Natural killer cell (primary cell): ENCODE data around the gene NOP58. TPM values are rescaled to one million over a fixed set of nuclear protein-coding genes. Genes with fewer than 3 reads are reported as not detected.
A peak's percentile ranks its signal among the peaks of the same experiment; 100 is the strongest.

ENCODE experiments used
- ATAC-seq, 3 donors: fragments of 150-1000 bp in 2 of 3; fragments of 200-7000 bp in 1 of 3; cut with Tn5 transposase; 1 replicate in 1 of 3; 2 replicates in 2 of 3; pipeline ENCODE4 v1.10.0; 2021; ENCODE audit warnings: mild to moderate bottlenecking in 2 of 3, moderate library complexity in 2 of 3
- DNase-seq, 2 donors: peaks; one replicate each; pipeline versions ENCODE4 v3.0.0 to v3.0.0-alpha.2; 2013 to 2021; ENCODE audit warnings: mixed read lengths in 1 of 2
- H3K27ac ChIP-seq: one replicate; pipeline ENCODE4 v1.5.1; 2013; ENCODE audit warnings: mild to moderate bottlenecking, low read length
- H3K27me3 ChIP-seq: one replicate; pipeline ENCODE4 v1.6.1; 2013; ENCODE audit warnings: low read length; ENCODE audit not compliant: control insufficient read depth, insufficient read depth
- H3K36me3 ChIP-seq: one replicate; pipeline ENCODE4 v1.6.1; 2013; ENCODE audit warnings: low read length; ENCODE audit not compliant: control insufficient read depth, insufficient read depth
- H3K4me1 ChIP-seq: one replicate; pipeline ENCODE4 v1.6.1; 2013; ENCODE audit warnings: low read length; ENCODE audit not compliant: control insufficient read depth, insufficient read depth
- H3K4me3 ChIP-seq: one replicate; pipeline ENCODE4 v1.5.1; 2013; ENCODE audit warnings: low read length
- H3K9me3 ChIP-seq: one replicate; pipeline ENCODE4 v1.6.1; 2013; ENCODE audit warnings: low read length; ENCODE audit not compliant: control insufficient read depth, insufficient read depth
- H3K27ac Mint-ChIP-seq, 2 donors: one replicate each; pipeline ENCODE4 v1.8.0; 2022; ENCODE audit warnings: mild to moderate bottlenecking in 2 of 2, mixed read lengths in 2 of 2, moderate library complexity in 1 of 2
- H3K27me3 Mint-ChIP-seq, 2 donors: one replicate each; pipeline ENCODE4 v1.8.0; 2022; ENCODE audit warnings: low read depth in 2 of 2, mixed read lengths in 2 of 2
- H3K36me3 Mint-ChIP-seq: one replicate; pipeline ENCODE4 v1.8.0; 2022; ENCODE audit warnings: mixed read lengths
- H3K4me1 Mint-ChIP-seq, 2 donors: one replicate each; pipeline ENCODE4 v1.8.0; 2022; ENCODE audit warnings: mixed read lengths in 2 of 2
- H3K4me3 Mint-ChIP-seq: one replicate; pipeline ENCODE4 v1.8.0; 2022; ENCODE audit warnings: mild to moderate bottlenecking, moderate library complexity, mixed read lengths
- H3K9me3 Mint-ChIP-seq, 2 donors: one replicate each; pipeline ENCODE4 v1.8.0; 2022; ENCODE audit warnings: mixed read lengths in 2 of 2
- WGBS: methylation state at CpG from one replicate; pipeline ENCODE4 v1.1.7; 2013; ENCODE audit warnings: missing lambda C conversion rate; ENCODE audit not compliant: insufficient coverage; 5-methylcytosine and 5-hydroxymethylcytosine counted together
- intact Hi-C: fragments of 100-400 bp; cut with micrococcal nuclease; formaldehyde crosslinking; loops from one replicate; pipeline ENCODE4 v1.14.2; 2022
- total RNA-seq, 4 donors: library from RNA; stranded (reverse); fragments of 120-200 nt in 1 of 4; gene quantifications; one replicate each; pipeline versions ENCODE4 v1.2.3 to v1.2.4, GENCODE V29; 2013 to 2022
- TF ChIP-seq, protein P1 (sequence below): fragments of 200-600 bp; IDR thresholded peaks from one replicate; pipeline ENCODE4 v1.8.0; 2022; ENCODE audit warnings: antibody characterized with exemption

Gene NOP58, protein sequence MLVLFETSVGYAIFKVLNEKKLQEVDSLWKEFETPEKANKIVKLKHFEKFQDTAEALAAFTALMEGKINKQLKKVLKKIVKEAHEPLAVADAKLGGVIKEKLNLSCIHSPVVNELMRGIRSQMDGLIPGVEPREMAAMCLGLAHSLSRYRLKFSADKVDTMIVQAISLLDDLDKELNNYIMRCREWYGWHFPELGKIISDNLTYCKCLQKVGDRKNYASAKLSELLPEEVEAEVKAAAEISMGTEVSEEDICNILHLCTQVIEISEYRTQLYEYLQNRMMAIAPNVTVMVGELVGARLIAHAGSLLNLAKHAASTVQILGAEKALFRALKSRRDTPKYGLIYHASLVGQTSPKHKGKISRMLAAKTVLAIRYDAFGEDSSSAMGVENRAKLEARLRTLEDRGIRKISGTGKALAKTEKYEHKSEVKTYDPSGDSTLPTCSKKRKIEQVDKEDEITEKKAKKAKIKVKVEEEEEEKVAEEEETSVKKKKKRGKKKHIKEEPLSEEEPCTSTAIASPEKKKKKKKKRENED
- 100 to 1,000 TPM; 122 to 155 (median 124) TPM for total RNA-seq
- total RNA-seq (2013) = 124 TPM

DNA sequence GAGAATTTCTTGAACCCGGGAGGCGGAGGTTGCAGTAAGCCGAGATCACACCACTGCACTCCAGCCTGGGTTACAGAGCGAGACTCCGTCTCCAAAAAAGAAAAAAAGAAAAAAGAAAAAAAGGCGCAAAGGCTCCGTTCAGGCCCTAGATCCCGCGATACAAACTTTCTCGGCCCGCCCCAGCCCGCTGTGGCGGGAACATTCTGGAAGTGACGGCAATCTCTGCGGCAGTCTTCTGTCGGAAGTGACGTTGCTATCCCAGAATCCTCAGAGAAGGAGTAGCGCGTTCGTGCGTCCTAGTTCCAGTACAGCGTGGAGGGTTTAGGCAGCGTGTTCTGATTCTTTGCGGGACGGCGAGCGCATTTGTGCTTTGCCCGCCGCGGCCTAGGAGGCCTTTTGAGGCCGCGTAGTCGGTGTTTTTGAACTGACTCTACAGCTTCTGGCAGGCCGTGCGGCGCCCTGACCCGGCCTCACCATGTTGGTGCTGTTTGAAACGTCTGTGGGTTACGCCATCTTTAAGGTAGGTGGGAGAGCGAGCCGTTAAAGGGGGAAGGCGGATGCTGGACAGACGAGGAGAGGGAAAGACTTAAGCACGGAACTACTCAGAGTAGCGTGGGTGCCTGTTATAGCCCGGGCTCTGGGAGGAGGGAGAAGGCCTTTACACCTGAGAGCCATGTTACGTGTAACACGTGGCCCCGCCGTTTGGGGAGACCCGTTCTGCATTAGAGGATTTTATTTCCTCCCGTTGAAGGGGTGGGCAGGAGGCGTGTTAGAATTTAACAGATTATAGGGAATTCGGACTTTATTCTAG, at the start of gene NOP58:
NOP58 (plus strand) TSS at position 297 of the 811 bp plus-strand sequence; CDS start at position 476, 179 bp downstream.
- WGBS = under 1% methylated on average over 54 of the region's 54 CpGs
- H3K4me1 Mint-ChIP-seq = peaks cover 7 to 16% of the 10 kb centered on the region in 2 donors

DNA sequence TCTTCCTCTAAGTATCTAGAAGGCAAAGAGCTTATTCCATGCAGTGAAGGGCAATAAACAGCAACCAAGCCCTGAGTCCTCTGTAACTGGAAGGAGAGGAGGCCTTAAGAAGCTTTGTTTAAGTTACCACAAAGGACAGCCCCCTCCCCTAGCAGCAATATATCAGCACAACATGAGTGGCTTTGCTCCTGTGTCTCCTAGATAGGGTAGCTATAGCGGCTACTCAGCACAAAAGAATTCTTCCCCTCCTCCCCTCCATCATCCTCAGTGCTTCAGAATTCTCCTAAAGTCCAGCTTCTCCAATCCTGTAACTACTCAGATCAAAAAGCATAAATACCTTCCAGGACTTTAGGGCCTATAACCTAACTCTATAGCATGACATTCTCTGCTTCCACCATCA, 43.7 kb upstream of the NOP58 start:
- H3K27me3 ChIP-seq = no peaks in the 10 kb centered on the region
- WGBS = 90% methylated on average over 1 of the region's 1 CpG
- DNase-seq = no peak
- peaks cover 23% of the 10 kb centered on the region for H3K36me3 ChIP-seq
- Mint-ChIP-seq H3K9me3 (no peaks in the 10 kb centered on the region), H3K27ac (no peak overlapping the region), H3K36me3 (peaks cover 11% of the 10 kb centered on the region), H3K4me3 (no peak overlapping the region), H3K27me3 (no peaks in the 10 kb centered on the region), H3K4me1 (peaks cover 35 to 42% of the 10 kb centered on the region in 2 donors)
- TF ChIP-seq, protein P1, sequence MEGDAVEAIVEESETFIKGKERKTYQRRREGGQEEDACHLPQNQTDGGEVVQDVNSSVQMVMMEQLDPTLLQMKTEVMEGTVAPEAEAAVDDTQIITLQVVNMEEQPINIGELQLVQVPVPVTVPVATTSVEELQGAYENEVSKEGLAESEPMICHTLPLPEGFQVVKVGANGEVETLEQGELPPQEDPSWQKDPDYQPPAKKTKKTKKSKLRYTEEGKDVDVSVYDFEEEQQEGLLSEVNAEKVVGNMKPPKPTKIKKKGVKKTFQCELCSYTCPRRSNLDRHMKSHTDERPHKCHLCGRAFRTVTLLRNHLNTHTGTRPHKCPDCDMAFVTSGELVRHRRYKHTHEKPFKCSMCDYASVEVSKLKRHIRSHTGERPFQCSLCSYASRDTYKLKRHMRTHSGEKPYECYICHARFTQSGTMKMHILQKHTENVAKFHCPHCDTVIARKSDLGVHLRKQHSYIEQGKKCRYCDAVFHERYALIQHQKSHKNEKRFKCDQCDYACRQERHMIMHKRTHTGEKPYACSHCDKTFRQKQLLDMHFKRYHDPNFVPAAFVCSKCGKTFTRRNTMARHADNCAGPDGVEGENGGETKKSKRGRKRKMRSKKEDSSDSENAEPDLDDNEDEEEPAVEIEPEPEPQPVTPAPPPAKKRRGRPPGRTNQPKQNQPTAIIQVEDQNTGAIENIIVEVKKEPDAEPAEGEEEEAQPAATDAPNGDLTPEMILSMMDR = no peak
- H3K4me1 ChIP-seq = no peaks in the 10 kb centered on the region
- intact Hi-C loops = no loop called here
- no peak overlapping the region for H3K27ac ChIP-seq
- ATAC-seq = no peak
- H3K4me3 ChIP-seq = no peak overlapping the region
- H3K9me3 ChIP-seq = no peaks in the 10 kb centered on the region

More for the DNA sequence above, at the start of gene NOP58:
- TF ChIP-seq, protein P1 = no peak
- Histone ChIP-seq H3K9me3 (no peaks in the 10 kb centered on the region), H3K4me1 (peaks cover 24% of the 10 kb centered on the region), H3K4me3 (peak within 1 kb of the TSS; percentile 80), H3K27ac (peak within 1 kb of the TSS; percentile 99), H3K36me3 (no peaks in the 10 kb centered on the region), H3K27me3 (no peaks in the 10 kb centered on the region)
- Mint-ChIP-seq H3K27ac (peak within 1 kb of the TSS; percentile 73 to 80), H3K4me3 (peak within 1 kb of the TSS; percentile 81), H3K36me3 (no peaks in the 10 kb centered on the region), H3K27me3 (no peaks in the 10 kb centered on the region), H3K9me3 (no peaks in the 10 kb centered on the region)
- intact Hi-C loops = loop anchor here (1.0 to 10.0 kb wide), 4 partner anchors 13 to 369 kb away; partner anchors contain the start of genes BMPR2, FAM117B and SUMO1
- DNase-seq = peak; percentile 84 to 97
- peak; percentile 82 to 94 (median 90) for ATAC-seq

DNA sequence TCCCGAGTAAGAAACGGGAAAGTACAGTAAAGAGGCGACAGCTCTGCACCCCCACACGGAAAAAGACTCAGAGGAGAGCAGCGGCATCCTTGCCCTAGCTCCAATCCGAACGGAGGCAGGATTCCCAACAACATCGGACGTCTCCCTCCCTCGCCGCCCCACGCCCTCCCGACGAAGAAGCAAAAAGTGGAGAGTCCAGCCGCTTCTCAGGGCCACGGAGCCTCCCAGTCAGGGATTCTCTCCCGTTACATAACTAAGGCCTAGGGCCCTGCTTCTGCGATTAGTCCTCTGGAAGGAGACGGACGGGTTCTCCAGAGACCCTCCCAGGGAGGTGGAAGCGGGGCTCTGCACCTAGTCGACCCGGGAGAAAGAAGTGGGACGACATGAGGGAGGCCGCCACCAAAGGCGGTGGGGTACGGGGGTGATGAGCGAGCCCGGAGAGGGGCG, 27.8 kb upstream of the NOP58 start:
- DNase-seq (peak; percentile 15 to 32), ATAC-seq (peak; percentile 48 to 60 (median 51))
- TF ChIP-seq, protein P1 = no peak
- Histone ChIP-seq H3K27ac (peak overlapping the region; percentile 88), H3K9me3 (no peaks in the 10 kb centered on the region), H3K4me3 (peak overlapping the region; percentile 94), H3K27me3 (no peaks in the 10 kb centered on the region), H3K36me3 (peaks cover 1% of the 10 kb centered on the region), H3K4me1 (peaks cover 22% of the 10 kb centered on the region)
- Mint-ChIP-seq H3K36me3 (no peaks in the 10 kb centered on the region), H3K4me1 (peaks cover 14 to 20% of the 10 kb centered on the region in 2 donors), H3K9me3 (no peaks in the 10 kb centered on the region), H3K4me3 (peak overlapping the region; percentile 95), H3K27me3 (no peaks in the 10 kb centered on the region), H3K27ac (peak overlapping the region; percentile 90 to 96)
- intact Hi-C loops = loop anchor here (1.0 kb wide), 1 partner anchor 27 kb away; the partner anchor contains the start of gene NOP58
- WGBS = under 1% methylated on average over 30 of the region's 30 CpGs
